PC-9 (cell line): ENCODE data around the gene DDX52. TPM values are rescaled to one million over a fixed set of nuclear protein-coding genes. Genes with fewer than 3 reads are reported as not detected.

Experiments
- BruUV-seq: library from RNA; stranded (reverse); fragments of 400-500 nt; replicated peaks from 2 replicates; lab custom pipeline; 2021; lab: Mats Ljungman, UMichigan
- CTCF ChIA-PET: fragments of 300-600 bp; sonication (Branson Sonifier 250); formaldehyde crosslinking; loops from one replicate; lab custom pipeline; 2022; ENCODE audit warnings: antibody characterized with exemption; lab: Charles Lee
- POLR2A ChIA-PET: fragments of 300-600 bp; sonication (Branson Sonifier 250); formaldehyde crosslinking; loops from one replicate; lab custom pipeline; 2022; ENCODE audit warnings: antibody characterized with exemption; ENCODE audit not compliant: unreplicated experiment; lab: Charles Lee
- DNase-seq, 2 experiments: peaks; one replicate each; pipeline versions ENCODE4 v3.0.0 to v3.0.0-alpha.2; 2015 to 2022; ENCODE audit warnings: mixed read lengths in 1 of 2
- H2AFZ ChIP-seq: fragments of 200-600 bp; sonication (generic); 2 replicates; pipeline ENCODE4 v1.8.1; 2017; ENCODE audit warnings: antibody characterized with exemption
- H3F3A ChIP-seq: fragments of 200-600 bp; sonication (generic); 2 replicates; pipeline ENCODE4 v1.8.1; 2017; ENCODE audit warnings: antibody characterized with exemption, mild to moderate bottlenecking, low read depth; ENCODE audit not compliant: insufficient read depth
- H3K27ac ChIP-seq: fragments of 200-600 bp; sonication (generic); 2 replicates; pipeline ENCODE4 v1.6.1; 2016; ENCODE audit warnings: mixed run types
- H3K27me3 ChIP-seq: fragments of 200-600 bp; sonication (generic); 2 replicates; pipeline ENCODE4 v1.6.1; 2016; ENCODE audit warnings: low read depth, mixed run types; ENCODE audit not compliant: insufficient read depth
- H3K36me3 ChIP-seq: fragments of 200-600 bp; sonication (generic); 2 replicates; pipeline ENCODE4 v1.6.1; 2016; ENCODE audit warnings: low read depth, mixed run types
- H3K4me1 ChIP-seq: fragments of 200-600 bp; sonication (generic); replicated peaks from 2 replicates; pipeline ENCODE4 v1.6.1; 2016; ENCODE audit warnings: mixed run types; ENCODE audit not compliant: insufficient read depth
- H3K4me2 ChIP-seq: fragments of 200-600 bp; sonication (generic); 2 replicates; pipeline ENCODE4 v1.6.1; 2017; ENCODE audit warnings: mixed run types
- H3K4me3 ChIP-seq: fragments of 200-600 bp; sonication (generic); 2 replicates; pipeline ENCODE4 v1.6.1; 2016; ENCODE audit warnings: mixed run types
- H3K79me2 ChIP-seq: fragments of 200-600 bp; sonication (generic); 2 replicates; pipeline ENCODE4 v1.6.1; 2017; ENCODE audit warnings: low read depth, mixed run types
- H3K9me2 ChIP-seq: fragments of 200-600 bp; sonication (generic); 2 replicates; pipeline ENCODE4 v1.8.1; 2017; ENCODE audit warnings: mild to moderate bottlenecking; ENCODE audit not compliant: insufficient read depth
- H3K9me3 ChIP-seq: fragments of 200-600 bp; sonication (generic); 2 replicates; pipeline ENCODE4 v1.8.1; 2016; ENCODE audit warnings: low read depth; ENCODE audit not compliant: insufficient read depth
- H4K20me1 ChIP-seq: fragments of 200-600 bp; sonication (generic); 2 replicates; pipeline ENCODE4 v1.8.1; 2017; ENCODE audit not compliant: insufficient read depth
- EZH2 ChIP-seq: fragments of 200-600 bp; sonication (generic); IDR thresholded peaks from 2 replicates; pipeline ENCODE4 v1.8.0; 2017; ENCODE audit warnings: antibody characterized with exemption, low read depth
- intact Hi-C: fragments of 100-400 bp; cut with micrococcal nuclease; formaldehyde crosslinking; loops from one replicate; pipeline ENCODE4 v1.10.0; 2022; ENCODE audit not compliant: unreplicated experiment
- total RNA-seq: library from RNA; stranded (reverse); gene quantifications from 2 replicates; pipeline ENCODE4 v1.2.3, GENCODE V29; 2021
- TF ChIP-seq, protein P1 (sequence below): fragments of 200-600 bp; sonication (generic); conservative IDR thresholded peaks from 2 replicates; pipeline ENCODE4 v1.6.1; 2017; ENCODE audit warnings: mixed run types, antibody characterized with exemption, mild to moderate bottlenecking, moderate library complexity

Gene DDX52
- total RNA-seq, 1 experiment from 2014 or later: 31.8 TPM

DNA sequence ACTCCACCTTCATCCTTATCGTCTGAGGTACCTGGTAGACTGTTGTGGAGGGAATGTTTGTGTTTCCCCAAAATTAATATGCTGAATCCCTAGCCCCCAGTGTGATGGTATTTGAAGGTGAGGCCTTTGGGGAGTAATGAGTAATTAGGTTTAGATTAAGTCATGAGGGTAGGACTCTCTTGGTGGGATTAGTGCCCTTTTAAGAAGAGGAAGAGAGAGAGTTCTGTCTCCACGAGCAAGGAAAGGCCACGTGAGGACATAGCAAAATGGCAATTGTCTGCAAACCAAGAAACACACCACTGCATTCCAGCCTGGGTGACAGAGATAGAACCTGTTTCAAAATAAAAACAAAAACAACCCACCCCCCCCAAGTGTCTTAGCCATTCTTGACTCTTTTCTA is 21.0 kb upstream of the DDX52 start:
- no peak overlapping the region for H3K27ac ChIP-seq
- H3K4me1 ChIP-seq: no peaks in the 10 kb centered on the region
- H2AFZ ChIP-seq: no peak overlapping the region
- intact Hi-C loops: no loop called here
- ChIA-PET CTCF (no interaction called here), POLR2A (no interaction called here)
- BruUV-seq: no TSS peak
- no peaks in the 10 kb centered on the region for H4K20me1 ChIP-seq
- H3K36me3 ChIP-seq: no peaks in the 10 kb centered on the region
- H3K79me2 ChIP-seq: no peaks in the 10 kb centered on the region
- H3K4me2 ChIP-seq: no peak overlapping the region
- no peaks in the 10 kb centered on the region for H3F3A ChIP-seq
- no peaks in the 10 kb centered on the region for H3K9me2 ChIP-seq
- no peaks in the 10 kb centered on the region for H3K27me3 ChIP-seq
- TF ChIP-seq, protein P1, sequence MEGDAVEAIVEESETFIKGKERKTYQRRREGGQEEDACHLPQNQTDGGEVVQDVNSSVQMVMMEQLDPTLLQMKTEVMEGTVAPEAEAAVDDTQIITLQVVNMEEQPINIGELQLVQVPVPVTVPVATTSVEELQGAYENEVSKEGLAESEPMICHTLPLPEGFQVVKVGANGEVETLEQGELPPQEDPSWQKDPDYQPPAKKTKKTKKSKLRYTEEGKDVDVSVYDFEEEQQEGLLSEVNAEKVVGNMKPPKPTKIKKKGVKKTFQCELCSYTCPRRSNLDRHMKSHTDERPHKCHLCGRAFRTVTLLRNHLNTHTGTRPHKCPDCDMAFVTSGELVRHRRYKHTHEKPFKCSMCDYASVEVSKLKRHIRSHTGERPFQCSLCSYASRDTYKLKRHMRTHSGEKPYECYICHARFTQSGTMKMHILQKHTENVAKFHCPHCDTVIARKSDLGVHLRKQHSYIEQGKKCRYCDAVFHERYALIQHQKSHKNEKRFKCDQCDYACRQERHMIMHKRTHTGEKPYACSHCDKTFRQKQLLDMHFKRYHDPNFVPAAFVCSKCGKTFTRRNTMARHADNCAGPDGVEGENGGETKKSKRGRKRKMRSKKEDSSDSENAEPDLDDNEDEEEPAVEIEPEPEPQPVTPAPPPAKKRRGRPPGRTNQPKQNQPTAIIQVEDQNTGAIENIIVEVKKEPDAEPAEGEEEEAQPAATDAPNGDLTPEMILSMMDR: no peak
- TF ChIP-seq EZH2: no peak
- no peaks in the 10 kb centered on the region for H3K9me3 ChIP-seq
- DNase-seq: no peak
- no peak overlapping the region for H3K4me3 ChIP-seq

DNA sequence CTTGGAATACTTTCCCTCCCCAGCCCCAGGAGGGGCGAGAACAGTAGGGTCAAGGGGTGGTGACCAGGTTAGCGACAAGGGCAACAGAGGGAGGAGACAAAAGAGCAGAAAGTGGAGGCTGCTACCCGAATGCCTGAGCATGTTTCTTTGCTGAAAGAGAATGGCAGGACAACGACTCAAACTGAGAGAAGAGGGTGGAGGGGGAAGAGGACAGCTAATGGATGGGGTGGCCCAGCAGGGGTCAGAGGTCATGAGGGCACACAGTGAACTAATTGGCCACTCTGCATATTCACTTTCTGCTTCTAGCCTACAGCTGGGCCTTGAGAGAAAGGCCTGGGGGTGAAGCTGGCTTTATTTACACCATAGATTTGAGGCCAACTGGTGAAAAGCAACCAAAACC is 19.1 kb upstream of the DDX52 start:
- H3K27me3 ChIP-seq: no peaks in the 10 kb centered on the region
- intact Hi-C loops: no loop called here
- no peaks in the 10 kb centered on the region for H3K9me3 ChIP-seq
- no peaks in the 10 kb centered on the region for H3K9me2 ChIP-seq
- no peaks in the 10 kb centered on the region for H4K20me1 ChIP-seq
- H3K36me3 ChIP-seq: no peaks in the 10 kb centered on the region
- ChIA-PET POLR2A (no interaction called here), CTCF (no interaction called here)
- no peak overlapping the region for H2AFZ ChIP-seq
- H3F3A ChIP-seq: no peaks in the 10 kb centered on the region
- no peaks in the 10 kb centered on the region for H3K4me1 ChIP-seq
- TF ChIP-seq, protein P1: no peak
- no peak for TF ChIP-seq EZH2
- no peak overlapping the region for H3K27ac ChIP-seq
- no peak overlapping the region for H3K4me2 ChIP-seq
- no peak overlapping the region for H3K4me3 ChIP-seq
- DNase-seq: no peak
- H3K79me2 ChIP-seq: no peaks in the 10 kb centered on the region
- no TSS peak for BruUV-seq

DNA sequence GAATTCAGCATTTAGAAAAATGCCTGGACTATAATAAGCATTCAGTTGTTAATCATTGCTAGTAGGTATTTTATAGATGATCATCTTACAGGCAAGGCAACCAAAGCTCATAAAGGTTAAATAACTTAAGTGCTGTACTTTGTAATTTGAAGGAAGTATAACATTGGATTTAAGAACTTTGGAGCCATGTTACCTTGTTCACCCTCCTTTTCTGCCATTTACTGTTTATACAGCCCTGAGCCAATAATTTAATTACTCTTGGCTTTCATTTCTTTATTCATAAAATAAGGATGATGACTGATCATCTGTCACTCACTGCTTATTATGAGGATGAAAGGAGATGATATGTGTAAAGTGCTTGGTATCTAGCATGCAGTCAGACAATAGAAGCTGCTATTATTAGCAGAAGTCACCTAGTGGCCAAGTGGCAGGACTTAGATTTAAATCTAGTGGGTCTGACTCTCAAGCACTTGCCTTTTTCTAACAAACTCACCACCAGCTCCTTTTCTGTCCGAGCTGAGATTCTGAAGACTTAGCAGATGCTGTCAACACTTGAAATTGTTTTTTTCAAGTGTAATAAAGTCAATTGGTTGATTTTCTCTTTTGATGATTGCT is 18.3 kb upstream of the DDX52 start:
- H3K4me2 ChIP-seq: no peak overlapping the region

More for the DNA sequence above, 18.3 kb upstream of the DDX52 start:
- no peak overlapping the region for H3K4me3 ChIP-seq
- H4K20me1 ChIP-seq: no peaks in the 10 kb centered on the region
- intact Hi-C loops: no loop called here
- H3K9me2 ChIP-seq: no peaks in the 10 kb centered on the region
- no peaks in the 10 kb centered on the region for H3K36me3 ChIP-seq
- TF ChIP-seq EZH2: no peak
- TF ChIP-seq, protein P1: no peak
- no peak overlapping the region for H2AFZ ChIP-seq
- H3K27me3 ChIP-seq: no peaks in the 10 kb centered on the region
- ChIA-PET CTCF (no interaction called here), POLR2A (no interaction called here)
- DNase-seq: no peak
- H3K79me2 ChIP-seq: no peaks in the 10 kb centered on the region
- H3K27ac ChIP-seq: no peak overlapping the region
- no peaks in the 10 kb centered on the region for H3K9me3 ChIP-seq
- no TSS peak for BruUV-seq
- no peaks in the 10 kb centered on the region for H3K4me1 ChIP-seq
- H3F3A ChIP-seq: no peaks in the 10 kb centered on the region
